ENCODE measurements around the gene RBM8A. TPM values are rescaled to one million over a fixed set of nuclear protein-coding genes. Genes with fewer than 3 reads are reported as not detected.
A peak's percentile ranks its signal among the peaks of the same experiment; 100 is the strongest.

RBM8A gene
- total and polyA plus RNA-seq, 9 of the 15 experiments (the other 6 are each of a cell fraction or from before 2014, with no cell fraction given): 215 to 1,035 (median 291) TPM

DNA sequence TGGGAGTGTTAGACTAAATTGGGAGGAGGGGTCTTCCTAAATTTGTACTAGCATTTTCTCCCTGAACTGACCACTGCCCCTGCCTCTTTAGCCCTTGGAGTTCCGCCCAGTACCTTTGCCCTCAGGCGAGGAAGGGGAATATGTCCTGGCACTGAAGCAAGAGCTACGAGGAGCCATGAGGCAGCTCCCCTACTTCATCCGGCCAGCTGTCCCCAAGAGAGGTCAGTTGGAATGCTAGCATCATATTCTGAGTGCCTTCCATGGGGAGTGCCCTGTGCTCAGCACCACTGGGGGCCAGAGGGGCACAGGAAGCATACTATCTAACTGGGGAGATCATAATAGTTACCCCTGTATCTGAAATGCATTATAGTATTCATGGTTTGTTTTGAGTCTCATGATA lies 47.9 kb upstream of the RBM8A start:
- WGBS (ENCODE audit: insufficient coverage, low coverage, missing lambda C conversion rate): 79% methylated on average over 4 of the region's 4 CpGs

More for the DNA sequence above, 47.9 kb upstream of the RBM8A start:
- CTCF ChIA-PET (ENCODE audit: low intra/inter-chr PET ratio): no interaction called here
- no peaks in the 10 kb centered on the region for H3K9me1 ChIP-seq (ENCODE audit: control insufficient read depth, insufficient read depth, low read length)
- in situ Hi-C loops (cut with MboI): no loop called here
- peaks cover 16% of the 10 kb centered on the region for H3K36me3 ChIP-seq (ENCODE audit: control insufficient read depth, insufficient read depth, low read length)
- H4K20me1 ChIP-seq (replicated peaks; ENCODE audit: control insufficient read depth, insufficient read depth, low read length): no peaks in the 10 kb centered on the region
- POLR2A ChIA-PET: interaction anchor here (15.5 kb wide), 1 partner anchor 18 kb away, joined by 320 read pairs; the partner anchor contains the start of gene TXNIP
- H3K9me3 ChIP-seq (replicated peaks; ENCODE audit: control insufficient read depth, insufficient read depth, low read depth, low read length): no peaks in the 10 kb centered on the region
- DNase-seq (ENCODE audit: extremely low read depth in 1 of 4, low spot score in 3 of 4) (no peak), ATAC-seq (no peak), FAIRE-seq (no peak)
- intact Hi-C loops (cut with micrococcal nuclease): no loop called here
- H2AFZ ChIP-seq (ENCODE audit: low read depth, low read length): no peak overlapping the region
- no TSS peak for BruUV-seq (replicated peaks)
- peaks cover 21% of the 10 kb centered on the region for H3K79me2 ChIP-seq (ENCODE audit: control insufficient read depth, insufficient read depth, low read length)
- no peak overlapping the region for H3K4me2 ChIP-seq (ENCODE audit: insufficient read depth, low read length)
- H3K27ac ChIP-seq (ENCODE audit: extremely low read depth, low read depth, low read length): no peak overlapping the region
- H3K9ac ChIP-seq (ENCODE audit: insufficient read depth in 1 of 2, low read depth in 2 of 2, low read length in 2 of 2): peak overlapping the region in 1 of 2 experiments; percentile 3; a peak in 1 of 4 replicates
- no peak for TF ChIP-seq RNF2 (IDR thresholded peaks at IDR 0.05)
- no peak for TF ChIP-seq SP1 (CRISPR knock-in tag; IDR thresholded peaks at IDR 0.05)
- TF ChIP-seq, protein P1, sequence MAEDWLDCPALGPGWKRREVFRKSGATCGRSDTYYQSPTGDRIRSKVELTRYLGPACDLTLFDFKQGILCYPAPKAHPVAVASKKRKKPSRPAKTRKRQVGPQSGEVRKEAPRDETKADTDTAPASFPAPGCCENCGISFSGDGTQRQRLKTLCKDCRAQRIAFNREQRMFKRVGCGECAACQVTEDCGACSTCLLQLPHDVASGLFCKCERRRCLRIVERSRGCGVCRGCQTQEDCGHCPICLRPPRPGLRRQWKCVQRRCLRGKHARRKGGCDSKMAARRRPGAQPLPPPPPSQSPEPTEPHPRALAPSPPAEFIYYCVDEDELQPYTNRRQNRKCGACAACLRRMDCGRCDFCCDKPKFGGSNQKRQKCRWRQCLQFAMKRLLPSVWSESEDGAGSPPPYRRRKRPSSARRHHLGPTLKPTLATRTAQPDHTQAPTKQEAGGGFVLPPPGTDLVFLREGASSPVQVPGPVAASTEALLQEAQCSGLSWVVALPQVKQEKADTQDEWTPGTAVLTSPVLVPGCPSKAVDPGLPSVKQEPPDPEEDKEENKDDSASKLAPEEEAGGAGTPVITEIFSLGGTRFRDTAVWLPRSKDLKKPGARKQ (CRISPR knock-in tag; IDR thresholded peaks at IDR 0.05): no peak
- TF ChIP-seq, protein P2, sequence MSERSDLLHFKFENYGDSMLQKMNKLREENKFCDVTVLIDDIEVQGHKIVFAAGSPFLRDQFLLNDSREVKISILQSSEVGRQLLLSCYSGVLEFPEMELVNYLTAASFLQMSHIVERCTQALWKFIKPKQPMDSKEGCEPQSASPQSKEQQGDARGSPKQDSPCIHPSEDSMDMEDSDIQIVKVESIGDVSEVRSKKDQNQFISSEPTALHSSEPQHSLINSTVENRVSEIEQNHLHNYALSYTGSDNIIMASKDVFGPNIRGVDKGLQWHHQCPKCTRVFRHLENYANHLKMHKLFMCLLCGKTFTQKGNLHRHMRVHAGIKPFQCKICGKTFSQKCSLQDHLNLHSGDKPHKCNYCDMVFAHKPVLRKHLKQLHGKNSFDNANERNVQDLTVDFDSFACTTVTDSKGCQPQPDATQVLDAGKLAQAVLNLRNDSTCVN (CRISPR knock-in tag; IDR thresholded peaks at IDR 0.05): no peak
- H3K4me3 ChIP-seq: no peak overlapping the region
- no peaks in the 10 kb centered on the region for H3K27me3 ChIP-seq (ENCODE audit: control insufficient read depth in 2 of 2, insufficient read depth in 2 of 2, low read length in 2 of 2)
- H3K4me1 ChIP-seq (replicated peaks in 1 of 2; ENCODE audit: control insufficient read depth in 2 of 2, insufficient read depth in 2 of 2, low read length in 2 of 2): peaks cover 17 to 28% of the 10 kb centered on the region in 2 experiments

Data from K562 (cell line).